Transverse colon (tissue), 4 donors: ENCODE results near the gene TNFSF9.

Experiments used
- EP300 ChIP-seq: sonication (generic); formaldehyde crosslinking; IDR thresholded peaks from one replicate; pipeline ENCODE4 v1.6.1; 2017; ENCODE audit warnings: antibody characterized with exemption, low read depth
- POLR2AphosphoS5 ChIP-seq, 3 donors: sonication (generic); formaldehyde crosslinking; IDR thresholded peaks; one replicate each; pipeline ENCODE4 v1.6.1; 2016; ENCODE audit warnings: antibody characterized with exemption in 3 of 3
- TF ChIP-seq, protein P1 (sequence below), 5 experiments: fragments of 200-600 bp in 3 of 5; fragments of 450-650 bp in 2 of 5; sonication (generic) in 3 of 5; IDR thresholded peaks; 1 replicate in 2 of 5; 2 replicates in 3 of 5; pipeline ENCODE4 v1.5.1; 2016 to 2017; ENCODE audit warnings: antibody characterized with exemption in 5 of 5, inconsistent platforms in 3 of 5, mild to moderate bottlenecking in 2 of 5, moderate library complexity in 1 of 5

- TF ChIP-seq POLR2AphosphoS5 (IDR thresholded peaks at IDR 0.05), result no peak
- TF ChIP-seq, protein P1, sequence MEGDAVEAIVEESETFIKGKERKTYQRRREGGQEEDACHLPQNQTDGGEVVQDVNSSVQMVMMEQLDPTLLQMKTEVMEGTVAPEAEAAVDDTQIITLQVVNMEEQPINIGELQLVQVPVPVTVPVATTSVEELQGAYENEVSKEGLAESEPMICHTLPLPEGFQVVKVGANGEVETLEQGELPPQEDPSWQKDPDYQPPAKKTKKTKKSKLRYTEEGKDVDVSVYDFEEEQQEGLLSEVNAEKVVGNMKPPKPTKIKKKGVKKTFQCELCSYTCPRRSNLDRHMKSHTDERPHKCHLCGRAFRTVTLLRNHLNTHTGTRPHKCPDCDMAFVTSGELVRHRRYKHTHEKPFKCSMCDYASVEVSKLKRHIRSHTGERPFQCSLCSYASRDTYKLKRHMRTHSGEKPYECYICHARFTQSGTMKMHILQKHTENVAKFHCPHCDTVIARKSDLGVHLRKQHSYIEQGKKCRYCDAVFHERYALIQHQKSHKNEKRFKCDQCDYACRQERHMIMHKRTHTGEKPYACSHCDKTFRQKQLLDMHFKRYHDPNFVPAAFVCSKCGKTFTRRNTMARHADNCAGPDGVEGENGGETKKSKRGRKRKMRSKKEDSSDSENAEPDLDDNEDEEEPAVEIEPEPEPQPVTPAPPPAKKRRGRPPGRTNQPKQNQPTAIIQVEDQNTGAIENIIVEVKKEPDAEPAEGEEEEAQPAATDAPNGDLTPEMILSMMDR (IDR thresholded peaks at IDR 0.05), result no peak
- TF ChIP-seq EP300, result no peak
Observed at GRCh38 chr19:6568010-6568526, 37.2 kb downstream of the TNFSF9 start.
